ENCODE results near the gene CCR5AS.

CCR5AS gene

GRCh38 chr3:46417841-46418611 is 11.2 kb upstream of the CCR5AS start:
- Histone ChIP-seq H3K27me3 (ENCODE audit: control insufficient read depth, insufficient read depth, low read length) (no peaks in the 10 kb centered on the region), H3K4me3 (ENCODE audit: low read length in 3 of 3) (no peak overlapping the region), H3K36me3 (ENCODE audit: control insufficient read depth in 2 of 3, insufficient read depth in 3 of 3, low read length in 3 of 3) (no peaks in the 10 kb centered on the region), H3K9ac (ENCODE audit: low read length in 3 of 3) (no peak overlapping the region), H3K27ac (ENCODE audit: low read depth in 2 of 2, low read length in 2 of 2) (no peak overlapping the region), H3K9me3 (ENCODE audit: control insufficient read depth in 2 of 3, insufficient read depth in 1 of 3, low read length in 3 of 3) (no peaks in the 10 kb centered on the region), H3K4me1 (ENCODE audit: control insufficient read depth in 2 of 3, insufficient read depth in 2 of 3, low read depth in 1 of 3, low read length in 3 of 3) (no peaks in the 10 kb centered on the region)
- TF ChIP-seq CTCF (IDR thresholded peaks at IDR 0.05; ENCODE audit: borderline replicate concordance, extremely low read depth, insufficient read depth): no peak
- intact Hi-C loops (cut with DNase I): no loop called here
- no peak for FAIRE-seq
- no peak for DNase-seq

GRCh38 chr3:46416811-46417510 is 10.1 kb upstream of the CCR5AS start:
- Histone ChIP-seq H3K36me3 (ENCODE audit: control insufficient read depth in 2 of 3, insufficient read depth in 3 of 3, low read length in 3 of 3) (no peaks in the 10 kb centered on the region), H3K27ac (ENCODE audit: low read depth in 2 of 2, low read length in 2 of 2) (no peak overlapping the region), H3K9me3 (ENCODE audit: control insufficient read depth in 2 of 3, insufficient read depth in 1 of 3, low read length in 3 of 3) (no peaks in the 10 kb centered on the region), H3K4me3 (ENCODE audit: low read length in 3 of 3) (no peak overlapping the region), H3K27me3 (ENCODE audit: control insufficient read depth, insufficient read depth, low read length) (no peaks in the 10 kb centered on the region), H3K9ac (ENCODE audit: low read length in 3 of 3) (no peak overlapping the region), H3K4me1 (ENCODE audit: control insufficient read depth in 2 of 3, insufficient read depth in 2 of 3, low read depth in 1 of 3, low read length in 3 of 3) (peaks cover 0 to 3% (median 0%) of the 10 kb centered on the region in 3 donors)
- no peak for FAIRE-seq
- DNase-seq: no peak
- intact Hi-C loops (cut with DNase I): no loop called here
- no peak for TF ChIP-seq CTCF (IDR thresholded peaks at IDR 0.05; ENCODE audit: borderline replicate concordance, extremely low read depth, insufficient read depth)

GRCh38 chr3:46416125-46416810 is 9.4 kb upstream of the CCR5AS start:
- no peak overlapping the region for H3K9ac ChIP-seq (ENCODE audit: low read length in 3 of 3)
- no peak for TF ChIP-seq CTCF (IDR thresholded peaks at IDR 0.05; ENCODE audit: borderline replicate concordance, extremely low read depth, insufficient read depth)
- no peak overlapping the region for H3K27ac ChIP-seq (ENCODE audit: low read depth in 2 of 2, low read length in 2 of 2)
- no peaks in the 10 kb centered on the region for H3K27me3 ChIP-seq (ENCODE audit: control insufficient read depth, insufficient read depth, low read length)
- no peaks in the 10 kb centered on the region for H3K9me3 ChIP-seq (ENCODE audit: control insufficient read depth in 2 of 3, insufficient read depth in 1 of 3, low read length in 3 of 3)
- intact Hi-C loops (cut with DNase I): no loop called here
- H3K4me3 ChIP-seq (ENCODE audit: low read length in 3 of 3): no peak overlapping the region
- DNase-seq (no peak), FAIRE-seq (no peak)
- no peaks in the 10 kb centered on the region for H3K36me3 ChIP-seq (ENCODE audit: control insufficient read depth in 2 of 3, insufficient read depth in 3 of 3, low read length in 3 of 3)
- H3K4me1 ChIP-seq (ENCODE audit: control insufficient read depth in 2 of 3, insufficient read depth in 2 of 3, low read depth in 1 of 3, low read length in 3 of 3): peaks cover 0 to 3% (median 0%) of the 10 kb centered on the region in 3 donors

All from kidney (tissue), 13 donors.